MCF 10A (cell line): ENCODE measurements around the gene MSH6. TPM values are rescaled to one million over a fixed set of nuclear protein-coding genes. Genes with fewer than 3 reads are reported as not detected.

Experiments used
- BruUV-seq: library from RNA; stranded (reverse); fragments of 400-500 nt; replicated peaks from 2 replicates; lab custom pipeline; 2021; lab: Mats Ljungman, UMichigan
- CTCF ChIA-PET: fragments of 300-600 bp; sonication (Branson Sonifier 250); formaldehyde crosslinking; extraction: SDS; loops from one replicate; lab custom pipeline; 2021; ENCODE audit warnings: antibody characterized with exemption, inconsistent platforms; lab: Yijun Ruan, JAX
- POLR2A ChIA-PET: fragments of 300-600, 350-650 bp; sonication (Branson Sonifier 250); formaldehyde crosslinking; extraction: SDS; loops from one replicate; lab custom pipeline; 2020; ENCODE audit warnings: antibody characterized with exemption, inconsistent platforms; lab: Yijun Ruan, JAX
- DNase-seq: peaks from one replicate; pipeline ENCODE4 v3.0.0-alpha.2; 2018; ENCODE audit not compliant: unreplicated experiment
- H3K27ac Mint-ChIP-seq: one replicate; pipeline ENCODE4 v1.8.0; 2022; ENCODE audit warnings: mild to moderate bottlenecking, low read depth, mixed read lengths; ENCODE audit not compliant: unreplicated experiment
- H3K27me3 Mint-ChIP-seq: one replicate; pipeline ENCODE4 v1.8.0; 2022; ENCODE audit warnings: mixed read lengths; ENCODE audit not compliant: insufficient read depth, unreplicated experiment
- H3K36me3 Mint-ChIP-seq: one replicate; pipeline ENCODE4 v1.8.0; 2022; ENCODE audit warnings: mild to moderate bottlenecking, moderate library complexity, mixed read lengths; ENCODE audit not compliant: insufficient read depth, unreplicated experiment
- H3K4me1 Mint-ChIP-seq: one replicate; pipeline ENCODE4 v1.8.0; 2022; ENCODE audit warnings: mixed read lengths; ENCODE audit not compliant: insufficient read depth, unreplicated experiment
- H3K4me3 Mint-ChIP-seq: one replicate; pipeline ENCODE4 v1.8.0; 2022; ENCODE audit warnings: mild to moderate bottlenecking, moderate library complexity, mixed read lengths; ENCODE audit not compliant: unreplicated experiment
- H3K9me3 Mint-ChIP-seq: one replicate; pipeline ENCODE4 v1.8.0; 2022; ENCODE audit warnings: mixed read lengths; ENCODE audit not compliant: unreplicated experiment
- CTCF ChIP-seq: fragments of 200-600 bp; IDR thresholded peaks from one replicate; pipeline ENCODE4 v1.8.0; 2022; ENCODE audit warnings: antibody characterized with exemption, mild to moderate bottlenecking; ENCODE audit not compliant: unreplicated experiment
- intact Hi-C: fragments of 100-400 bp; cut with micrococcal nuclease; formaldehyde crosslinking; loops from 2 replicates; pipeline ENCODE4 v1.14.1; 2022
- total RNA-seq: library from RNA; stranded (reverse); gene quantifications from 2 replicates; pipeline ENCODE4 v1.2.3, GENCODE V29; 2022

The MSH6 gene
- total RNA-seq, 1 experiment from 2014 or later: 45.3 TPM

- H3K36me3 Mint-ChIP-seq: peaks cover 100% of the 10 kb centered on the region
- CTCF ChIA-PET: interaction anchor here (0.7 to 0.8 kb wide), 2 partner anchors 15 to 526 kb away, joined by 3 to 6 read pairs; no protein-coding TSS in a partner anchor
- H3K27me3 Mint-ChIP-seq: no peaks in the 10 kb centered on the region
- no peak for TF ChIP-seq CTCF
- H3K4me3 Mint-ChIP-seq: no peak overlapping the region
- intact Hi-C loops: no loop called here
- H3K9me3 Mint-ChIP-seq: no peaks in the 10 kb centered on the region
- POLR2A ChIA-PET: no interaction called here
- no TSS peak for BruUV-seq
- no peak overlapping the region for H3K27ac Mint-ChIP-seq
- no peak for DNase-seq
- H3K4me1 Mint-ChIP-seq: no peaks in the 10 kb centered on the region
Observed at GRCh38 chr2:47801118-47801517, 18.2 kb downstream of the MSH6 start.

GRCh38 chr2:47803363-47803762 is 20.4 kb downstream of the MSH6 start:
- ChIA-PET CTCF (interaction anchor here (0.6 to 1.0 kb wide), 4 partner anchors 9 to 96 kb away, joined by 3 to 6 read pairs (median 5); no protein-coding TSS in a partner anchor), POLR2A (interaction anchor here (0.5 to 1.3 kb wide), 4 partner anchors 9 to 755 kb away, joined by 3 to 7 read pairs (median 4); no protein-coding TSS in a partner anchor)
- no peak for DNase-seq
- H3K36me3 Mint-ChIP-seq: peaks cover 100% of the 10 kb centered on the region
- no peak overlapping the region for H3K4me3 Mint-ChIP-seq
- H3K27me3 Mint-ChIP-seq: no peaks in the 10 kb centered on the region
- BruUV-seq: no TSS peak
- no peak for TF ChIP-seq CTCF
- no peaks in the 10 kb centered on the region for H3K4me1 Mint-ChIP-seq
- intact Hi-C loops: no loop called here
- H3K27ac Mint-ChIP-seq: no peak overlapping the region
- H3K9me3 Mint-ChIP-seq: no peaks in the 10 kb centered on the region

- CTCF ChIA-PET: interaction anchor here (0.6 to 1.0 kb wide), 5 partner anchors 9 to 367 kb away, joined by 3 to 6 read pairs (median 5); no protein-coding TSS in a partner anchor
- no peak overlapping the region for H3K27ac Mint-ChIP-seq
- intact Hi-C loops: no loop called here
- no peaks in the 10 kb centered on the region for H3K9me3 Mint-ChIP-seq
- peaks cover 100% of the 10 kb centered on the region for H3K36me3 Mint-ChIP-seq
- no peaks in the 10 kb centered on the region for H3K27me3 Mint-ChIP-seq
- TF ChIP-seq CTCF: no peak
- H3K4me3 Mint-ChIP-seq: no peak overlapping the region
- POLR2A ChIA-PET: interaction anchor here (0.5 to 1.3 kb wide), 4 partner anchors 8 to 514 kb away, joined by 3 to 7 read pairs (median 4); no protein-coding TSS in a partner anchor
- no peaks in the 10 kb centered on the region for H3K4me1 Mint-ChIP-seq
- BruUV-seq: no TSS peak
- no peak for DNase-seq
Observed at GRCh38 chr2:47803770-47804169, 20.8 kb downstream of the MSH6 start.

GRCh38 chr2:47805850-47806249 is 22.9 kb downstream of the MSH6 start:
- no peak overlapping the region for H3K27ac Mint-ChIP-seq
- no peaks in the 10 kb centered on the region for H3K4me1 Mint-ChIP-seq
- BruUV-seq: no TSS peak
- peaks cover 84% of the 10 kb centered on the region for H3K36me3 Mint-ChIP-seq
- TF ChIP-seq CTCF: no peak
- POLR2A ChIA-PET: no interaction called here
- no peak for DNase-seq
- H3K4me3 Mint-ChIP-seq: no peak overlapping the region
- intact Hi-C loops: no loop called here
- CTCF ChIA-PET: interaction anchor here (0.6 kb wide), 1 partner anchor 10 kb away, joined by 3 read pairs; no protein-coding TSS in a partner anchor
- no peaks in the 10 kb centered on the region for H3K27me3 Mint-ChIP-seq
- H3K9me3 Mint-ChIP-seq: no peaks in the 10 kb centered on the region
